CD4-positive, alpha-beta T cell treated with Interleukin-15 for 4 hours (primary cell): ENCODE measurements around the gene RCCD1.
"Not testable (repeated sequence)": the region's sequence is repeated elsewhere in the genome, so short reads cannot be mapped to it uniquely, and the experiment has no call there.

Experiments used
- DNase-seq: peaks from one replicate; pipeline ENCODE4 v3.0.0-alpha.2; 2020; ENCODE audit warnings: low spot score

The RCCD1 gene

GRCh38 chr15:90918034-90918788 is 36.5 kb upstream of the RCCD1 start:
- DNase-seq: no peak

- no peak for DNase-seq
Measured at GRCh38 chr15:90918835-90919234, 35.8 kb upstream of the RCCD1 start.

GRCh38 chr15:90921887-90922286 is 32.8 kb upstream of the RCCD1 start:
- no peak for DNase-seq

- DNase-seq: not testable (repeated sequence)
Measured at GRCh38 chr15:90922712-90923322, 31.9 kb upstream of the RCCD1 start.

- no peak for DNase-seq
Measured at GRCh38 chr15:90924375-90924774, 30.3 kb upstream of the RCCD1 start.

GRCh38 chr15:90926766-90927165 is 27.9 kb upstream of the RCCD1 start:
- not testable (repeated sequence) for DNase-seq

GRCh38 chr15:90928106-90928505 is 26.6 kb upstream of the RCCD1 start:
- DNase-seq: not testable (repeated sequence)

GRCh38 chr15:90929246-90930019 is 25.3 kb upstream of the RCCD1 start:
- no peak for DNase-seq

GRCh38 chr15:90930861-90931574 is 23.7 kb upstream of the RCCD1 start:
- no peak for DNase-seq

- no peak for DNase-seq
Measured at GRCh38 chr15:90931575-90931827, 23.2 kb upstream of the RCCD1 start.

GRCh38 chr15:90931828-90932659 is 22.6 kb upstream of the RCCD1 start, which contains the start of gene HDDC3:
Gene HDDC3 (minus strand): TSS chr15:90932549. CDS start chr15:90932540, 9 bp downstream.
- peak; percentile 88 for DNase-seq

GRCh38 chr15:90932660-90932991 is 22.1 kb upstream of the RCCD1 start:
- DNase-seq: no peak

GRCh38 chr15:90933301-90933700 is 21.4 kb upstream of the RCCD1 start:
- DNase-seq: no peak

- peak; percentile 88 for DNase-seq
Measured at GRCh38 chr15:90934256-90934948, 20.3 kb upstream of the RCCD1 start.

- DNase-seq: peak; percentile 95
Measured at GRCh38 chr15:90934949-90935751, 19.5 kb upstream of the RCCD1 start, which contains the start of gene UNC45A. Gene UNC45A (plus strand): TSS chr15:90935285. CDS start chr15:90935325, 40 bp downstream.

- no peak for DNase-seq
Measured at GRCh38 chr15:90936823-90937222, 17.9 kb upstream of the RCCD1 start.

- DNase-seq: no peak
Measured at GRCh38 chr15:90938261-90938660, 16.4 kb upstream of the RCCD1 start.

GRCh38 chr15:90939756-90940155 is 14.9 kb upstream of the RCCD1 start:
- no peak for DNase-seq

GRCh38 chr15:90941038-90941437 is 13.6 kb upstream of the RCCD1 start:
- DNase-seq: no peak
